Measurements from ENCODE around the gene PIK3C2B.
"Not testable (repeated sequence)": the region's sequence is repeated elsewhere in the genome, so short reads cannot be mapped to it uniquely, and the experiment has no call there.

DNA sequence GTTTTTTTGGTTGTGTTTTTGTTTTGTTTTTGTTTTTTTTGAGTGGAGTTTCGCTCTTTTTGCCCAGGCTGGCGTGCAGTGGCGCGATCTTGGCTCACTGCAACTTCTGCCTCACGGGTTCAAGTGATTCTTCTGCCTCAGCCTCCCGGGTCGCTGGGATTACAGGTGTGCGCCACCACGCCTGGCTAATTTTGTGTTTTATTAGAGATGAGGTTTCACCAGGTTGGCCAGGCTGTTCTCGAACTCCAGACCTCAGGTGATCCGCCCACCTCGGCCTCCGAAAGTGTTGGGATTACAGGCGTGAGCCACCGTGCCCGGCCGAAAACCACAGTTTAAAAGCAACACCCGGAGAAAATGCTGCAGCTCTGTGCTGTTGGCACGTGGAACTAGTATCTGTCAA, 22.8 kb upstream of the PIK3C2B start:
- TF ChIP-seq EZH2 (IDR thresholded peaks at IDR 0.05; ENCODE audit: borderline replicate concordance, insufficient read depth, low read length, poor library complexity, severe bottlenecking); POLR2AphosphoS5 (IDR thresholded peaks at IDR 0.05); EP300 (conservative IDR thresholded peaks at IDR 0.05; ENCODE audit: poor library complexity, severe bottlenecking); TAF1 (IDR thresholded peaks at IDR 0.05; ENCODE audit: low read depth); MXI1 (conservative IDR thresholded peaks at IDR 0.05; ENCODE audit: poor library complexity, severe bottlenecking); RAD21 (conservative IDR thresholded peaks at IDR 0.05); SMC3 (conservative IDR thresholded peaks at IDR 0.05; ENCODE audit: poor library complexity): not testable (repeated sequence)
- TF ChIP-seq, protein P1, sequence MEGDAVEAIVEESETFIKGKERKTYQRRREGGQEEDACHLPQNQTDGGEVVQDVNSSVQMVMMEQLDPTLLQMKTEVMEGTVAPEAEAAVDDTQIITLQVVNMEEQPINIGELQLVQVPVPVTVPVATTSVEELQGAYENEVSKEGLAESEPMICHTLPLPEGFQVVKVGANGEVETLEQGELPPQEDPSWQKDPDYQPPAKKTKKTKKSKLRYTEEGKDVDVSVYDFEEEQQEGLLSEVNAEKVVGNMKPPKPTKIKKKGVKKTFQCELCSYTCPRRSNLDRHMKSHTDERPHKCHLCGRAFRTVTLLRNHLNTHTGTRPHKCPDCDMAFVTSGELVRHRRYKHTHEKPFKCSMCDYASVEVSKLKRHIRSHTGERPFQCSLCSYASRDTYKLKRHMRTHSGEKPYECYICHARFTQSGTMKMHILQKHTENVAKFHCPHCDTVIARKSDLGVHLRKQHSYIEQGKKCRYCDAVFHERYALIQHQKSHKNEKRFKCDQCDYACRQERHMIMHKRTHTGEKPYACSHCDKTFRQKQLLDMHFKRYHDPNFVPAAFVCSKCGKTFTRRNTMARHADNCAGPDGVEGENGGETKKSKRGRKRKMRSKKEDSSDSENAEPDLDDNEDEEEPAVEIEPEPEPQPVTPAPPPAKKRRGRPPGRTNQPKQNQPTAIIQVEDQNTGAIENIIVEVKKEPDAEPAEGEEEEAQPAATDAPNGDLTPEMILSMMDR (IDR thresholded peaks at IDR 0.05; ENCODE audit: poor library complexity, severe bottlenecking), result not testable (repeated sequence)
- TF ChIP-seq, protein P2, sequence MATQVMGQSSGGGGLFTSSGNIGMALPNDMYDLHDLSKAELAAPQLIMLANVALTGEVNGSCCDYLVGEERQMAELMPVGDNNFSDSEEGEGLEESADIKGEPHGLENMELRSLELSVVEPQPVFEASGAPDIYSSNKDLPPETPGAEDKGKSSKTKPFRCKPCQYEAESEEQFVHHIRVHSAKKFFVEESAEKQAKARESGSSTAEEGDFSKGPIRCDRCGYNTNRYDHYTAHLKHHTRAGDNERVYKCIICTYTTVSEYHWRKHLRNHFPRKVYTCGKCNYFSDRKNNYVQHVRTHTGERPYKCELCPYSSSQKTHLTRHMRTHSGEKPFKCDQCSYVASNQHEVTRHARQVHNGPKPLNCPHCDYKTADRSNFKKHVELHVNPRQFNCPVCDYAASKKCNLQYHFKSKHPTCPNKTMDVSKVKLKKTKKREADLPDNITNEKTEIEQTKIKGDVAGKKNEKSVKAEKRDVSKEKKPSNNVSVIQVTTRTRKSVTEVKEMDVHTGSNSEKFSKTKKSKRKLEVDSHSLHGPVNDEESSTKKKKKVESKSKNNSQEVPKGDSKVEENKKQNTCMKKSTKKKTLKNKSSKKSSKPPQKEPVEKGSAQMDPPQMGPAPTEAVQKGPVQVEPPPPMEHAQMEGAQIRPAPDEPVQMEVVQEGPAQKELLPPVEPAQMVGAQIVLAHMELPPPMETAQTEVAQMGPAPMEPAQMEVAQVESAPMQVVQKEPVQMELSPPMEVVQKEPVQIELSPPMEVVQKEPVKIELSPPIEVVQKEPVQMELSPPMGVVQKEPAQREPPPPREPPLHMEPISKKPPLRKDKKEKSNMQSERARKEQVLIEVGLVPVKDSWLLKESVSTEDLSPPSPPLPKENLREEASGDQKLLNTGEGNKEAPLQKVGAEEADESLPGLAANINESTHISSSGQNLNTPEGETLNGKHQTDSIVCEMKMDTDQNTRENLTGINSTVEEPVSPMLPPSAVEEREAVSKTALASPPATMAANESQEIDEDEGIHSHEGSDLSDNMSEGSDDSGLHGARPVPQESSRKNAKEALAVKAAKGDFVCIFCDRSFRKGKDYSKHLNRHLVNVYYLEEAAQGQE (IDR thresholded peaks at IDR 0.05; ENCODE audit: borderline replicate concordance), result not testable (repeated sequence)

All from neural cell (in vitro differentiated cells).